Neuronal stem cell (in vitro differentiated cells): Measurements from ENCODE around the gene RIN3.
A peak's percentile ranks its signal among the peaks of the same experiment; 100 is the strongest.

Experiments
- DNase-seq: peaks from one replicate; pipeline ENCODE4 v3.0.0-alpha.2; 2013; ENCODE audit warnings: low spot score
- H2AFZ ChIP-seq: one replicate; pipeline ENCODE4 v1.6.1; 2013; ENCODE audit warnings: mild to moderate bottlenecking, low read length, inconsistent platforms
- H2AK5ac ChIP-seq: 2 replicates; pipeline ENCODE4 v1.6.1; 2013; ENCODE audit warnings: low read depth, mild to moderate bottlenecking, inconsistent platforms, low read length, moderate library complexity, mixed read lengths
- H2BK120ac ChIP-seq: 2 replicates; pipeline ENCODE4 v1.6.1; 2013; ENCODE audit warnings: low read depth, mild to moderate bottlenecking, inconsistent platforms, low read length, moderate library complexity, mixed read lengths
- H2BK12ac ChIP-seq: one replicate; pipeline ENCODE4 v1.6.1; 2013; ENCODE audit warnings: low read length, inconsistent platforms
- H2BK15ac ChIP-seq: 2 replicates; pipeline ENCODE4 v1.6.1; 2013; ENCODE audit warnings: mild to moderate bottlenecking, low read length, inconsistent platforms, mixed read lengths
- H2BK5ac ChIP-seq: one replicate; pipeline ENCODE4 v1.6.1; 2013; ENCODE audit warnings: inconsistent platforms, mild to moderate bottlenecking, low read length, moderate library complexity
- H3K14ac ChIP-seq: one replicate; pipeline ENCODE4 v1.6.1; 2013; ENCODE audit warnings: low read length, inconsistent platforms
- H3K18ac ChIP-seq: 2 replicates; pipeline ENCODE4 v1.6.1; 2013; ENCODE audit warnings: low read length, inconsistent platforms
- H3K23ac ChIP-seq: 2 replicates; pipeline ENCODE4 v1.6.1; 2013; ENCODE audit warnings: low read depth, mild to moderate bottlenecking, mixed read lengths, low read length, inconsistent platforms; ENCODE audit not compliant: poor library complexity
- H3K27ac ChIP-seq: replicated peaks from 3 replicates; pipeline ENCODE4 v1.5.1; 2013; ENCODE audit warnings: low read length, inconsistent platforms
- H3K27me3 ChIP-seq, 3 experiments: 2 replicates each; pipeline ENCODE4 v1.6.1; 2013; ENCODE audit warnings: low read length in 3 of 3, mild to moderate bottlenecking in 2 of 3, inconsistent platforms in 1 of 3, low read depth in 1 of 3, mixed read lengths in 1 of 3, moderate library complexity in 1 of 3; ENCODE audit not compliant: control insufficient read depth in 3 of 3, insufficient read depth in 3 of 3
- H3K36me3 ChIP-seq, 2 donors: replicated peaks in 1 of 2; 2 replicates each; pipeline ENCODE4 v1.6.1; 2013; ENCODE audit warnings: low read length in 2 of 2; ENCODE audit not compliant: control insufficient read depth in 2 of 2, insufficient read depth in 2 of 2
- H3K4ac ChIP-seq: 2 replicates; pipeline ENCODE4 v1.6.1; 2013; ENCODE audit warnings: inconsistent platforms, mild to moderate bottlenecking, low read length, moderate library complexity
- H3K4me1 ChIP-seq, 2 donors: 1 replicate in 1 of 2; 2 replicates in 1 of 2; pipeline ENCODE4 v1.6.1; 2013; ENCODE audit warnings: low read length in 2 of 2, low read depth in 1 of 2; ENCODE audit not compliant: control insufficient read depth in 2 of 2, insufficient read depth in 1 of 2
- H3K4me2 ChIP-seq: one replicate; pipeline ENCODE4 v1.6.1; 2013; ENCODE audit warnings: mild to moderate bottlenecking, low read length, inconsistent platforms; ENCODE audit not compliant: insufficient read depth, poor library complexity, severe bottlenecking
- H3K4me3 ChIP-seq, 2 donors: 2 replicates each; pipeline ENCODE4 v1.5.1; 2013; ENCODE audit warnings: low read length in 2 of 2, mild to moderate bottlenecking in 2 of 2, inconsistent platforms in 1 of 2, moderate library complexity in 1 of 2
- H3K79me1 ChIP-seq: one replicate; pipeline ENCODE4 v1.6.1; 2013; ENCODE audit warnings: low read depth, mild to moderate bottlenecking, inconsistent platforms, low read length, moderate library complexity
- H3K9ac ChIP-seq: one replicate; pipeline ENCODE4 v1.6.1; 2013; ENCODE audit warnings: mild to moderate bottlenecking, low read depth, low read length, inconsistent platforms; ENCODE audit not compliant: poor library complexity
- H3K9me3 ChIP-seq, 2 donors: replicated peaks in 1 of 2; 2 replicates each; pipeline versions ENCODE3 to v1.6.1; 2013; ENCODE audit warnings: low read length in 2 of 2, mild to moderate bottlenecking in 2 of 2, inconsistent platforms in 1 of 2, low read depth in 1 of 2, mixed read lengths in 1 of 2, moderate library complexity in 1 of 2; ENCODE audit not compliant: control insufficient read depth in 2 of 2, insufficient read depth in 1 of 2
- H4K8ac ChIP-seq: one replicate; pipeline ENCODE4 v1.6.1; 2013; ENCODE audit warnings: low read depth, mild to moderate bottlenecking, inconsistent platforms, low read length, moderate library complexity
- H4K91ac ChIP-seq: one replicate; pipeline ENCODE4 v1.6.1; 2013; ENCODE audit warnings: low read length, low read depth, mild to moderate bottlenecking, inconsistent platforms; ENCODE audit not compliant: poor library complexity
- WGBS, 2 donors: extraction: QIAGEN DNeasy Blood & Tissue Kit; methylation state at CpG; one replicate each; pipeline ENCODE4 v1.1.7; 2013; ENCODE audit warnings: missing lambda C conversion rate in 2 of 2, mixed read lengths in 1 of 2; ENCODE audit not compliant: insufficient read length in 2 of 2, insufficient replicate concordance in 1 of 2; ENCODE audit errors: extremely low coverage in 2 of 2; 5-methylcytosine and 5-hydroxymethylcytosine counted together

The RIN3 gene

DNA sequence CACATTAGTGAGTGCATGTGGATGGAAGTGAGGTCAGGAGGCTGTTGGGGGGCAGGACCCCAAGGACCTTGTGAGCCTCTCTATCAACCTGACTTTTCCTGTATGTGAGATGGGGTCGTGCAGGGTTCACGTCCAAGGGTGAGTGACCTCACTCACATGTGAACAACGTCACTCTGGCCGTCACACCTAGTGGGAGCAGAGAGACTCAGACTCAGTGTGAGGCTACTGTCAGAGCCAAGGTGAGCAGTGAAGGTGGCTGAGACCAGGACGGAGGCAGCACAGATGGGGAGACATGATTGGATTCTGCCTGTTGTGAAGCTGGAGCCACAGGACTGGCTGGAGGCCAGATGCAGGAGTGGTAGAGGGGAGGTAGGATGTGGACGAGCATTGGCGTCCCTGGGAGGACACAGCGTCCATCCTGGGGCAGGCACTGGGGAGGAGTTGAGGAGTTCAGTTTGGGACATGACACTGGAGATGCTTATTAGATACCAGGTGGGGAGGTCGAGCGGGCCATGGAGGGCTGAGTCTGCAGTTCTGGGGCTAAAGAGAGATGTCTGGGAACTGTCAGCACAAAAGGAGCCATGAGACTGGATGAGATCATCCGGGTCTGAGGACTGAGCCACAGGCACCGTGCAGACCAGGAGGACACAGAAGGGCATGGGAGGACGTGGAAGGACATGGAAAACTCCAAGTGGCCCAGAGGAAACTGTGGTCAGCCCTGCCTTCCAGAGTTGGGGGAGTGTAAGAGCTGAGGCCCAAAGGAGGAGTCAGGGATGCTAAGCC is 142.0 kb downstream of the RIN3 start:
- no peak overlapping the region for H3K4ac ChIP-seq
- no peak overlapping the region for H2AFZ ChIP-seq
- no peak overlapping the region for H2BK15ac ChIP-seq
- no peak for DNase-seq
- peaks cover 0 to 1% (median 0%) of the 10 kb centered on the region in 3 experiments for H3K27me3 ChIP-seq
- no peak overlapping the region for H2AK5ac ChIP-seq
- WGBS, 2 donors, result no CpG with 5 or more reads among the region's 13 CpGs
- H3K18ac ChIP-seq, result no peak overlapping the region
- no peaks in the 10 kb centered on the region for H3K4me1 ChIP-seq
- H3K27ac ChIP-seq, result no peak overlapping the region
- H2BK120ac ChIP-seq, result no peak overlapping the region
- H3K23ac ChIP-seq, result no peak overlapping the region
- H2BK5ac ChIP-seq, result no peak overlapping the region
- H3K14ac ChIP-seq, result no peak overlapping the region
- peaks cover 0 to 2% of the 10 kb centered on the region in 2 donors for H3K9me3 ChIP-seq
- H2BK12ac ChIP-seq, result no peak overlapping the region
- no peak overlapping the region for H3K9ac ChIP-seq
- no peak overlapping the region for H4K91ac ChIP-seq
- H3K4me2 ChIP-seq, result no peak overlapping the region
- no peak overlapping the region for H4K8ac ChIP-seq
- peaks cover 2% of the 10 kb centered on the region for H3K79me1 ChIP-seq
- H3K36me3 ChIP-seq, result peaks cover 0 to 15% of the 10 kb centered on the region in 2 donors
- no peak overlapping the region for H3K4me3 ChIP-seq

DNA sequence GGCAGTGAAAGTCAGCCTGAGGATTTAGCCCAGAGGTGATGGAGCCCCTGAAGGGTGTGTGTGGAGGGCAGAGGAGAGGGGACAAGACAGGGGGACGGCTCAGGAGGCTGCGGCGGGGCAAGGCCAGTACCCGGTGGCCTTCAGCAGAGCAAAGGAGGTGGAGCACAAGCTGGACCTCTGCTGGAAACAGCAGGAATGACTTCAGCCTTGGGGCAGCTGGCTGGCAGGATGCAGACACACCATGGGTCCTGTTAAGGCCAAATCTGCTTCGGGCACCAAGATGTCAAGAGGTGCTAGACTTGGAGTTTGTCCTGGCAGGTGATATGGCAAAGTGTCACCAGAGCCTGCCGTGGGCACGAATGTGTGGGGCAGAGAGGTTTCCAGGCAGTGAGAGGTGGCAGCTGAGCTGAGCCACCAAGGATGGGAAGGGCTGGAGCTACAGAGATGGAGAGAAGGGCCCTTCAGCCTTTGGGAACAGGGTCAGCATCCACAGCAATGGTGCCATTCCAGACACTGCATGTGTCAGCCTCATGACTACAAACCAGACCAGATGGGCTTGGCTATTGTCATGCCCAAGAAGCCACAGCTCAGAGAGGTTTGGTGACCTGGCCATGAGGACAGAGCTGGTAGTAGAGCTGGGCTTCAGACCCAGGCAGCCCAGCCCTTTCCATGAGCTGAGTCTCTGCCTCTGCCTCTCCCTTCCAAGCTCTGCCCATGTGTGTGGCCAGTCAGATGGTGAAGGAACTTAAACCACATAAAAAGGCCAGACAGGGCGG is 142.9 kb downstream of the RIN3 start:
- H3K18ac ChIP-seq, result peak overlapping the region; percentile 21
- peaks cover 2% of the 10 kb centered on the region for H3K79me1 ChIP-seq
- H2BK12ac ChIP-seq, result no peak overlapping the region
- no peak overlapping the region for H3K23ac ChIP-seq
- H3K9ac ChIP-seq, result no peak overlapping the region
- no peak overlapping the region for H3K27ac ChIP-seq
- no peak overlapping the region for H4K91ac ChIP-seq
- no peak overlapping the region for H3K4ac ChIP-seq
- no peak overlapping the region for H3K14ac ChIP-seq
- no peak for DNase-seq
- H3K9me3 ChIP-seq, result peaks cover 0 to 2% of the 10 kb centered on the region in 2 donors
- no peak overlapping the region for H2BK5ac ChIP-seq
- H2BK15ac ChIP-seq, result no peak overlapping the region
- H3K4me2 ChIP-seq, result no peak overlapping the region
- no peak overlapping the region for H2AFZ ChIP-seq
- H3K36me3 ChIP-seq, result peaks cover 0 to 21% of the 10 kb centered on the region in 2 donors
- H4K8ac ChIP-seq, result no peak overlapping the region
- H3K4me1 ChIP-seq, result no peaks in the 10 kb centered on the region
- H2AK5ac ChIP-seq, result no peak overlapping the region
- H2BK120ac ChIP-seq, result no peak overlapping the region
- no CpG with 5 or more reads among the region's 8 CpGs for WGBS, 2 donors
- H3K27me3 ChIP-seq, result peaks cover 0 to 1% (median 0%) of the 10 kb centered on the region in 3 experiments
- H3K4me3 ChIP-seq, result no peak overlapping the region

DNA sequence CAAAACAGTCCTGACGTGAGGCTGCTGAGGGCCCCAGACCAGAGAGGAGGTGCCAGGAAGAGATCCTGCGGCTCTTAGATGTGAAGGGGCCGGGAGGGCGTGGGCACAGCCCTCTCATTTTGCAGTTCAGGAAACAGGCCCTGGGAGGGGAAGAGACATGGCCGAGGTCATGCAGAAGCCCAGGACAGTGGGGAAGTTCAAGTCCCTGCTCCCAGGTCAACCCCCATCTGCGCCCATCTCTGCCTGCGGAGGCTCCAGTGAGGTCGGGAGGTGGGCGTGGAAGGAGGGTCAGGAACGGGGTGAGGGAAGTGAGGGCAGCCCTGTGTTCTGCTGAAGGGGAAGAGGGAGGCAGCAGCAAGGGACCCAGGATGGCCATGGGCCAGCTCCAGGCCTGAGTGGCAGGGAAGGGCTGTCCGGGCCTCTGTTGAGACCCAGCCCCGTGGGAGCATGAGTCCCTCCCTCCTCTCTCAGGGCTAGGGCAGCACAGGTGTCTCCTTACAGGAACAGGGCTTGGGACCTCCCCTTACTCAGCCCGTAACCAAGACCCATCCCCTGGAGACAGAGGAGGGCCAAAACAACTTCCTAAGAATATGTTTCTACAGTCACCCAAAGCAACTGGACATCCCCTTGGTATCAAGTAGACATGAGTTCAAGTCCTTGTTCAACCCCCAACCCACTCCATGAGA is 144.0 kb downstream of the RIN3 start:
- Histone ChIP-seq H3K27me3 (peaks cover 0 to 1% (median 0%) of the 10 kb centered on the region in 3 experiments), H4K91ac (no peak overlapping the region), H3K4me1 (no peaks in the 10 kb centered on the region), H2BK120ac (no peak overlapping the region), H3K36me3 (peaks cover 0 to 18% of the 10 kb centered on the region in 2 donors), H3K23ac (no peak overlapping the region), H2BK15ac (no peak overlapping the region), H4K8ac (no peak overlapping the region), H3K4me2 (no peak overlapping the region), H2AK5ac (peak overlapping the region; percentile 32), H3K4ac (no peak overlapping the region), H3K18ac (peak overlapping the region; percentile 54), H3K27ac (no peak overlapping the region), H3K79me1 (peaks cover 2% of the 10 kb centered on the region), H3K9me3 (peaks cover 0 to 2% of the 10 kb centered on the region in 2 donors), H2BK5ac (no peak overlapping the region), H3K14ac (no peak overlapping the region), H3K9ac (no peak overlapping the region), H2AFZ (no peak overlapping the region), H2BK12ac (no peak overlapping the region), H3K4me3 (no peak overlapping the region)
- DNase-seq, result no peak
- WGBS, 2 donors, result no CpG with 5 or more reads among the region's 13 CpGs
